Upper lobe of left lung (tissue), 6 donors: Measurements from ENCODE around the gene SMIM14. TPM values are rescaled to one million over a fixed set of nuclear protein-coding genes. Genes with fewer than 3 reads are reported as not detected.

Experiments
- ATAC-seq, 2 donors: fragments of 200-7000 bp; cut with Tn5 transposase; one replicate each; pipeline ENCODE4 v1.9.1; 2022; ENCODE audit warnings: mild to moderate bottlenecking in 2 of 2, moderate library complexity in 2 of 2; ENCODE audit not compliant: low FRiP score in 2 of 2
- DNase-seq, 2 donors: peaks; one replicate each; pipeline ENCODE4 v3.0.0-alpha.2; 2019 to 2020
- H3K27ac ChIP-seq, 4 donors: fragments of 200-600 bp; sonication (generic); one replicate each; pipeline ENCODE4 v1.5.1; 2016 to 2019
- H3K27me3 ChIP-seq, 4 donors: fragments of 200-600 bp; sonication (generic); one replicate each; pipeline ENCODE4 v1.5.1; 2017 to 2019
- H3K36me3 ChIP-seq, 4 donors: fragments of 200-600 bp; sonication (generic); one replicate each; pipeline ENCODE4 v1.5.1; 2016 to 2019
- H3K4me1 ChIP-seq, 4 donors: fragments of 200-600 bp; sonication (generic); one replicate each; pipeline ENCODE4 v1.5.1; 2018 to 2019
- H3K4me3 ChIP-seq, 4 donors: fragments of 200-600 bp; sonication (generic); one replicate each; pipeline ENCODE4 v1.5.1; 2017 to 2019; ENCODE audit warnings: mild to moderate bottlenecking in 2 of 4, moderate library complexity in 1 of 4
- H3K9me3 ChIP-seq, 4 donors: fragments of 200-600 bp; sonication (generic); one replicate each; pipeline ENCODE4 v1.5.1; 2018 to 2019
- CTCF ChIP-seq, 6 experiments: fragments of 450-650 bp in 4 of 6; fragments of 200-600 bp in 2 of 6; sonication (generic) in 2 of 6; IDR thresholded peaks; one replicate each; pipeline ENCODE4 v1.5.1; 2016 to 2019; ENCODE audit warnings: antibody characterized with exemption in 6 of 6
- EP300 ChIP-seq, 4 donors: sonication (generic); formaldehyde crosslinking; IDR thresholded peaks; one replicate each; pipeline ENCODE4 v1.5.1; 2017; ENCODE audit warnings: antibody characterized with exemption in 4 of 4, control low read depth in 2 of 4
- POLR2A ChIP-seq, 4 donors: fragments of 450-650 bp; IDR thresholded peaks; one replicate each; pipeline ENCODE4 v1.5.1; 2016 to 2017; ENCODE audit warnings: antibody characterized with exemption in 4 of 4, mild to moderate bottlenecking in 2 of 4
- POLR2AphosphoS5 ChIP-seq, 2 donors: sonication (generic); formaldehyde crosslinking; IDR thresholded peaks; one replicate each; pipeline ENCODE4 v1.5.1; 2017; ENCODE audit warnings: antibody characterized with exemption in 2 of 2
- WGBS, 2 donors: methylation state at CpG; one replicate each; pipeline ENCODE4 v1.1.5; 2017 to 2018; 5-methylcytosine and 5-hydroxymethylcytosine counted together
- total RNA-seq, 6 donors: library from RNA; depleted of rRNA in 4 of 6; stranded (reverse); fragments of >200 nt in 4 of 6; gene quantifications; one replicate each; pipeline versions ENCODE4 v1.1.0 to v1.2.1, GENCODE V29; 2016 to 2021
- donor health status: DM: no; HTN: no; CAD: no; lungs with moderate emphysema.
- donor health status: DM: no; HTN: yes; CAD: no; lungs with severe emphysema.

The SMIM14 gene
- total RNA-seq, 6 donors from 2014 or later: 24.1 to 80.5 (median 40.4) TPM

GRCh38 chr4:39649639-39650265 lies 11.1 kb upstream of the SMIM14 start:
- ATAC-seq: no peak
- no peak for DNase-seq
- Histone ChIP-seq H3K27me3 (no peaks in the 10 kb centered on the region), H3K4me1 (no peaks in the 10 kb centered on the region), H3K4me3 (no peak overlapping the region), H3K9me3 (no peaks in the 10 kb centered on the region), H3K36me3 (no peaks in the 10 kb centered on the region), H3K27ac (no peak overlapping the region)
- 76 to 82% methylated on average over 2 of the region's 2 CpGs for WGBS, 2 donors
- TF ChIP-seq CTCF (IDR thresholded peaks at IDR 0.05) (no peak), EP300 (IDR thresholded peaks at IDR 0.05) (no peak), POLR2AphosphoS5 (IDR thresholded peaks at IDR 0.05) (no peak), POLR2A (IDR thresholded peaks at IDR 0.05) (no peak)

DNA sequence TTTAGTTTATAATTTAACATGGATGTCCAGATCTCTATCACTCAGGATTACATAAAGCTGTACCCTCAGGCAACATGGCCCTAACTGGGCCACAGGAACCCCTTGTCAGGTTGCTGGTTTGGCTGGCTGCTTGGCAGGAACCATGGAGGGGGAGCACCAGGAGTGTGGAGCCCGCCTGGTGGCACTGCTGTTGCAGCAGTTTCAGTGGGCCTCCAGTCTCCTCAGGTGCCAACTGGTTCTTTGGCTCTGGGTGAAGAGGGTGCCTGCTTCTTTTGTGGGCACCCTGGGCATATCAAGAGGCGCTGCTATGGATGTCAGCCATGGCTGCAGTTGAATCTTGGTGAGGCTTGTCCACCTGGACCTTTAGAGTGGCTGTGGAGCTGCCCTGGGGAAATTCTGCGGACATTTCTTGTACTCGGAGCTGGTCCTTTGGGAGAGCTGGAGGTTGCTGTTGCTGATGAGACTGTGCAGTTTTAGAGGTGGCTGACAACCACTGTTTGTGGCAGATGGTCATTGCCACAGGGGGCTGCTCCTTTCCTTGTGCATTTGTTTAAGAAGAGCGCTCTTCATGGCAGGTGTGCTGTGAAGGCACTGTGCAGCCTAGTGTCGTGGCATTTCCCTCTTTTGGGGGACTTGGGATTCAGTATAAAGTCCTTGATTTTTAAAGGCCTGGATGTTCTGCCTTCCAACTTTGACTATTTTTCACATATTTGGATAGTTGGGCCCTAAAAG lies 10.3 kb upstream of the SMIM14 start:
- Histone ChIP-seq H3K27me3 (no peaks in the 10 kb centered on the region), H3K27ac (no peak overlapping the region), H3K36me3 (no peaks in the 10 kb centered on the region), H3K4me1 (no peaks in the 10 kb centered on the region), H3K9me3 (no peaks in the 10 kb centered on the region), H3K4me3 (no peak overlapping the region)
- no peak for ATAC-seq
- DNase-seq: no peak
- WGBS, 2 donors: 91 to 93% methylated on average over 2 to 6 of the region's 6 CpGs
- no peak for TF ChIP-seq POLR2AphosphoS5 (IDR thresholded peaks at IDR 0.05)
- no peak for TF ChIP-seq POLR2A (IDR thresholded peaks at IDR 0.05)
- no peak for TF ChIP-seq EP300 (IDR thresholded peaks at IDR 0.05)
- no peak for TF ChIP-seq CTCF (IDR thresholded peaks at IDR 0.05)

GRCh38 chr4:39648213-39648612 lies 9.5 kb upstream of the SMIM14 start:
- ATAC-seq (no peak), DNase-seq (no peak)
- H3K4me1 ChIP-seq: no peaks in the 10 kb centered on the region
- no peaks in the 10 kb centered on the region for H3K36me3 ChIP-seq
- TF ChIP-seq POLR2A (IDR thresholded peaks at IDR 0.05) (no peak), POLR2AphosphoS5 (IDR thresholded peaks at IDR 0.05) (no peak), EP300 (IDR thresholded peaks at IDR 0.05) (no peak), CTCF (IDR thresholded peaks at IDR 0.05) (no peak)
- H3K27me3 ChIP-seq: no peaks in the 10 kb centered on the region
- WGBS, 2 donors: 87 to 91% methylated on average over 3 of the region's 3 CpGs
- H3K9me3 ChIP-seq: no peaks in the 10 kb centered on the region
- H3K4me3 ChIP-seq: no peak overlapping the region
- no peak overlapping the region for H3K27ac ChIP-seq

DNA sequence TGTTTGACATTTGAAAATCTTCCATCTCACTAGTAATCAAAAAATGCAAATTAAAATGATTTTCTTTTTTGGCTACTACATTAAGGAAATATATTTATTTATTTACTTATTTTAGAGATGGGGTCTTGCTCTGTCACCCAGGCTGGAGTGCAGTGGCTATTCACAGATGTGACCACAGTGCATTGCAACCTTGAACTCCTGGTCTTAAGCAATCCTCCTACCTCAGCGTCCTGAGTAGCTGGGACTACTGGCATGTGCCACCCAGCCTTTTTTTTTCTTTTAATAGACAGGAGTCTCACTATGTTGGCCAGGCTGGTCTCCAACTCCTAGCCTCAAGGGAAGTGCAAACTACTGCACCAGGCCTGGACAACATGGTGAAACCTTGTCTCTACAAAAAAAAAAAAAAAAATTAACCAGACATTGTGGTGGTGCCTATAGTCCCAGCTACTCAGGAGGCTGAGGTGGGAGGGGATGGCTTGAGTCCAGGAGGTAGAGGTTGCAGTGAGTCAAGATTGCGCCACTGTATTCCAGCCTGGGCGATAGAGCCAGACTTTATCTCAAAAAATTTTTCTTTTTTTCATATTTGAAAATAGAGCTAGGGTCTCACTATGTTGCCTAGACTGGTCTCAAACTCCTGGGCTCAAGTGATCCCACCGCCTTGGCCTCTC lies 4.4 kb upstream of the SMIM14 start:
- H3K36me3 ChIP-seq: no peaks in the 10 kb centered on the region
- TF ChIP-seq CTCF (IDR thresholded peaks at IDR 0.05): no peak
- no peak for TF ChIP-seq EP300 (IDR thresholded peaks at IDR 0.05)
- TF ChIP-seq POLR2A (IDR thresholded peaks at IDR 0.05): no peak
- no peak for TF ChIP-seq POLR2AphosphoS5 (IDR thresholded peaks at IDR 0.05)
- ATAC-seq (no peak), DNase-seq (no peak)
- 69 to 74% methylated on average over 4 of the region's 4 CpGs for WGBS, 2 donors
- peaks cover 0 to 14% (median 7%) of the 10 kb centered on the region in 4 donors for H3K4me1 ChIP-seq
- no peak overlapping the region for H3K27ac ChIP-seq
- H3K27me3 ChIP-seq: no peaks in the 10 kb centered on the region
- no peak overlapping the region for H3K4me3 ChIP-seq
- H3K9me3 ChIP-seq: no peaks in the 10 kb centered on the region
